Measurements from ENCODE around the gene ESRRB.

Gene ESRRB

GRCh38 chr14:76499399-76499798, 123.5 kb downstream of the ESRRB start:
- Histone ChIP-seq H3K4me3 (no peak overlapping the region), H3K27ac (no peak overlapping the region)
- no peak for DNase-seq (ENCODE audit: low spot score)
- TF ChIP-seq CTCF (IDR thresholded peaks at IDR 0.05) = no peak

- TF ChIP-seq CTCF (IDR thresholded peaks at IDR 0.05) = no peak
- Histone ChIP-seq H3K4me3 (no peak overlapping the region), H3K27ac (no peak overlapping the region)
- DNase-seq (ENCODE audit: low spot score) = no peak
Observed at GRCh38 chr14:76500011-76500410, 124.1 kb downstream of the ESRRB start.

- Histone ChIP-seq H3K27ac (no peak overlapping the region), H3K4me3 (no peak overlapping the region)
- no peak for DNase-seq (ENCODE audit: low spot score)
- TF ChIP-seq CTCF (IDR thresholded peaks at IDR 0.05) = no peak
Observed at GRCh38 chr14:76500480-76500879, 124.5 kb downstream of the ESRRB start.

- no peak for DNase-seq (ENCODE audit: low spot score)
- no peak for TF ChIP-seq CTCF (IDR thresholded peaks at IDR 0.05)
- Histone ChIP-seq H3K27ac (no peak overlapping the region), H3K4me3 (no peak overlapping the region)
Observed at GRCh38 chr14:76501156-76501720, 125.3 kb downstream of the ESRRB start.

- Histone ChIP-seq H3K27ac (no peak overlapping the region), H3K4me3 (no peak overlapping the region)
- no peak for TF ChIP-seq CTCF (IDR thresholded peaks at IDR 0.05)
- DNase-seq (ENCODE audit: low spot score) = no peak
Observed at GRCh38 chr14:76502219-76502618, 126.3 kb downstream of the ESRRB start.

GRCh38 chr14:76502638-76503037, 126.7 kb downstream of the ESRRB start:
- H3K27ac ChIP-seq = no peak overlapping the region
- no peak overlapping the region for H3K4me3 ChIP-seq
- no peak for DNase-seq (ENCODE audit: low spot score)
- no peak for TF ChIP-seq CTCF (IDR thresholded peaks at IDR 0.05)

- TF ChIP-seq CTCF (IDR thresholded peaks at IDR 0.05) = no peak
- no peak overlapping the region for H3K4me3 ChIP-seq
- no peak overlapping the region for H3K27ac ChIP-seq
- no peak for DNase-seq (ENCODE audit: low spot score)
Observed at GRCh38 chr14:76509311-76509710, 133.4 kb downstream of the ESRRB start.
